ENCODE data around the gene LNX1. TPM values are rescaled to one million over a fixed set of nuclear protein-coding genes. Genes with fewer than 3 reads are reported as not detected.

LNX1 gene
- 0.11 and 0.39 TPM in 2 replicates for total RNA-seq

DNA sequence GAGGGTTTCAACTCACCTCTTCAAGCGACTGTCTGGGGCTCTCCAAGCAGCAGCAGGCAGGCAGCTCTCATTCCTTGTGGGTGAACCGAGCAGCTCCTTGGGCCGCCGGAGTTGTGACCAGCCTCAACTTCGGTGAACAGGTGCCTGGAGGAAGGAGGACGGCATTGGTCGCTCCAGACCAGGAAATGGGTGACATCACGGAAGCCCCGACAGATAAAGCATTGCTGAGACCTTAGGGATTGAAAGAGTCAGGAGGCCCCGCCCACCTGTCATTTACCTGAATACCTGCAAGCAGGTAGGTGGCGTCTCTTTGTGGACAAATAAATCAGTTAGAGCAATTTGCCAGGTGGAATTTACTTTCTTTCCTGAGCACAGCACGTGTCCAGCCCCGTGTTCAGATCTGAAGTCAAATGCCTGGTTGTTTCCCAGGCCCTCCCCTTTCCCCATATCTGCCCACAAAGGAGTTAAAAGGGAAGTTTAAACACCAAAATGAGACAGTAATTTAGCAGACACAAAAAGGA lies at the start of gene LNX1:
TSS of gene LNX1 (minus strand) at position 115 of the 521 bp plus-strand sequence. CDS start 17,484 bp downstream, outside the sequence.

Other genes with a start within 250 kb of the LNX1 start
- 10.2 and 10.6 TPM in 2 replicates for gene SCFD2, start 225.4 kb downstream of the LNX1 start, total RNA-seq
- gene FIP1L1, start 213.8 kb downstream of the LNX1 start, total RNA-seq: 29.8 and 44.5 TPM in 2 replicates